ENCODE data around the gene CTXND2.
"Not testable (repeated sequence)": the region's sequence is repeated elsewhere in the genome, so short reads cannot be mapped to it uniquely, and the experiment has no call there.

Gene CTXND2

DNA sequence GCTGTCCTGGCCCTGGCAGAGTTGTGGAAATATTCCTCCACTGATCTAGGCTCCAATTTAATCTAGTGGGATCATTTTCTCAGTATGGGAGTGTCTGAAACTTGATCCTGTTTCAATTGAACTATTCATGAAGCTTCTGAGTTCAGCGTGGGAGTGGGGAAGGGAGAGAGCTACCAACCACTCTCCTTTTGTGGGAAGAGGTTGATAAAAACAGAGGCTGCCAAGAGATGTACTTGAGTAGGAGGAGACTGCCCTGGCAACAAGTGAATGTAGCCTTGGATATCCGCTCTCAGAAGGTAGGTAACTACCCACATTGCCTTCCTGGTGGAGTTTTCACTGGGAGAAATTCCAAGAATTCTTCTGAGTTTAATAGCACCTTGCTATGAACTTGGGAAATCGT, at the start of gene CTXND2:
Gene CTXND2, plus strand, starts transcription at position 119 of the 400 bp plus-strand sequence. CDS start 25,179 bp downstream, outside the sequence.
- no peak for DNase-seq (ENCODE audit: extremely low read depth in 1 of 2, low read depth in 1 of 2)

DNA sequence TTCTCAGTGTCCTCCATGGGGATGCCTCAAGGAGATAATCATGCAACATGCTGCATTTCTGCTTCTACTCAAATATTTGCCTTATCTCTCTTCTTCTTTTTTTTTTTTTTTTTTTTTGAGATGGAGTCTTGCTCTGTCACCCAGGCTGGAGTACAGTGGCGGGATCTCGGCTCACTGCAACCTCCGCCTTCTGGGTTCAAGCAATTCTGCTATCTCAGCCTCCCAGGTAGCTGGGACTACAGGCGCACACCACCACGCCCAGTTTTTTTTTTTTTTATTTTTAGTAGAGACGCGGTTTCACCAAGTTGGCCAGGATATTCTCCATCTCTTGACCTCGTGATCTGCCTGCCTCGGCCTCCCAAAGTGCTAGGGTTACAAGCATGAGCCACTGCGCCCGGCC, 46.1 kb upstream of the CTXND2 start:
- not testable (repeated sequence) for DNase-seq (ENCODE audit: extremely low read depth in 1 of 2, low read depth in 1 of 2)

DNA sequence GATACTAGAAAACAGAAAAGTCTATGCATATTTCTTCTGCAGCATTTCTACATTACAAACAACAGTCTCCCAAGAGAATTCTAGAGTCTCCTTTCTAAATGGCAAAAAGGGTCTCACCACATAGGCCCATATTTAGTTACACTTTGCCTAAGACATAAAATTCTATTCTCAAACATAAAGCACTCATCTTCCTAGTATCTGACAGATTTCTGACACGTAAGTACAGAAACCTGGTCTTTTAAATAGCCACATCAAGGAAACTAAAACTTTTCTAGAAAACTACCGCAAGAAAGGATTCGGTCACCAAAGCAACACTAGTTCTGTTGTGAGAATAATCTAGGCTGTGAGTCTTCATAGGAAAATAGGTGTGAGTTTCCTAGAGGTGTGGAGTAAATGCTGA, 45.3 kb upstream of the CTXND2 start:
- DNase-seq (ENCODE audit: extremely low read depth in 1 of 2, low read depth in 1 of 2) = no peak

DNA sequence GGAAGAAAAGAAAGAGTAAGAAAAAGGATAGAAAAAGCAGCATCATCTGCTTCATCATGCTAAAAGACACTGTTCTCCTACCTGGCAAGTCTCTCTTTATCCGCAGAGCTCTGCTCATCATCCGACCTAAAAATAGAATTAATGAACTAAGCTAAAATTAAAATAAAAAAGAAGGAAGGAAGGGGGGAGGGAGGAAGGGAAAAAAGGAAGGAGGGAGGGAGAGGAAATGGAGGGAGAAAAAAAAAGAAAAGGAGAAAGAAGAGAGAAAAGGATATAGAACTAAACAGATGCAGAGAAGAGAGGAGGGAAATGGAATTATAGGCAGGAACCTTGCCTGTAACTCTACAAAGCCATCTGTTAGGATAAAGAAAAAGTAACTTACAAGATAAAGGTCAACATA, 44.6 kb upstream of the CTXND2 start:
- no peak for DNase-seq (ENCODE audit: extremely low read depth in 1 of 2, low read depth in 1 of 2)

DNA sequence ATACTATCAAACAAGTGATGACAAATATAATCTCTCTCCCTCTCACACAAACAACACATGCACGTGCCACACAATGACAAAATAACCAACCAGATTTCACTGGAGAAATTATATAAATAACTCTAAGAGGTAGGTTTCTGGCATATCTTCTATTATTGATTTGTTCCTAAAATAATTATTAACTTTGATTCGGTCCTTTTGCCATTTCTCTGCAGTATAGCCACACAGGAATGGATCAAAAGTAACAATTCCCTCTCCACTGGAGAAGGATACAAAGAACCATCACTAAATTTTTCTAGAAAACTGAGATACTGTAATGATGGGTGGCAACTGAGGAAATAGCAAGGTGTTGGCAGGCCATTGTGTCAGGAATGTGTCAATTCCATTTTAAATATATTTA, 44.0 kb upstream of the CTXND2 start:
- no peak for DNase-seq (ENCODE audit: extremely low read depth in 1 of 2, low read depth in 1 of 2)

DNA sequence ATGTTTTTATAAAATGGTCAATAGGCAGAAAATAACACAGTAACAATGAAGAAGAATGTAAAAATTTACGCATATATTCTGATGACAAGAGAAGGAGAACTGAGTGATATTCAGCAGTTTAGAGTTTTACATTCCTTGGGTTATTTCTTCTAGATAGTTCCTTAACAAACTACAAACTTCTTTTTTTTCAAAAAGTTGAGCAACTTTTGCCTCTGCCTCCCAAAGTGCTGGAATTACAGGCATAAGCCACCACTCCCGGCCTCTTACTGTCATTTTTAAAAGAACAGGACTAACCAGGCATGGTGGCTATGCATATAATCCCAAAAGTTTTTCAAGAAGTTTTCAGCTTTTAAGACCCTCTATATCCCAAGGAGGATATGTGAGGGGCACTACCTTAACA, 43.5 kb upstream of the CTXND2 start:
- DNase-seq (ENCODE audit: extremely low read depth in 1 of 2, low read depth in 1 of 2) = no peak

DNA sequence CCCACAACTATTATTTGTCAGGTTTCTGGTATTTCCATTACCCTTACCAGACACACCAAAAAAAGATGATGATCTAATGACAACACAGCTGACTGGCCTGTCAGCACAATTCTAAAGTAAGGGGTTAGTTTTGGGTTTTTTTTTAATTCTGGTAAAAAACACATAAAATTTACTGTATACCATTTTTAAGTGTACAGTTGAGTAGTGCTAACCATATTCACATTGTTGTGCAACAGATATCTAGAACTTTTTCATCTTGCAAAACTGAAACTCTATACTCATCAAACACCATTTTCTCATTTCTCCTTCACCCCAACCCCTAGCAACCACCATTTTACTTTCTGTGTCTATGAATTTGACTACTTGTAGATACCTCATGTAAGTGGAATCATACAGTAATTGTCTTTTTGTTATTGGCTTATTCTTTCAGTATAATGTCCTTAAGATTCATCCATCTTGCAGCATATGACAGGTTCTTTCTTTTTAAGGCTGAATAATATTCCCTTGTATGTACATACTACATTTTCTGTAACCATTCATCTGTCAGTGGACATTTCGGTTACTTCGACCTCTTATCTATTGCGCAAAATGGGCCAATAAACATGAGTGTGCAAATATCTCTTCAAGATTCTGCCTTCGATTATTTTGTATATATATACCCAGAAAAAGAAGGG, 40.3 kb upstream of the CTXND2 start:
- no peak for DNase-seq (ENCODE audit: extremely low read depth in 1 of 2, low read depth in 1 of 2)

DNA sequence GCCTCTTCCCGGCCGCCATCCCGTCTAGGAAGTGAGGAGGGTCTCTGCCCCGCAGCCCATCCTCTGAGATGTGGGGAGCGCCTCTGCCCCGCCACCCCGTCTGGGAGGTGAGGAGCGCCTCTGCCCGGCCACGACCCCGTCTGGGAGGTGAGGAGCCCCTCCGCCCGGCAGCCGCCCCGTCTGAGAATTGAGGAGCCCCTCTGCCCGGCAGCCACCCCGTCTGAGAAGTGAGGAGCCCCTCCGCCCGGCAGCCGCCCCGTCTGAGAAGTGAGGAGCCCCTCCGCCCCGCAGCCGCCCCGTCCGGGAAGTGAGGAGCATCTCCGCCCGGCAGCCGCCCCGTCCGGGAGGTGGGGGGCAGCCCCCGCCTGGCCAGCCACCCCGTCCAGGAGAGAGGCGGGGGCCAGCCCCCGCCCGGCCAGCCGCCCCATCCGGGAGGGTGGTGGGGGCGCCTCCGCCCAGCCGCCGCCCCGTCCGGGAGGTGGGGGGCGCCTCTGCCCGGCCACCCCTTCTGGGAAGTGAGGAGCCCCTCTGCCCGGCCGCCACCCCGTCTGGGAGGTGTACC, 36.1 kb upstream of the CTXND2 start:
- not testable (repeated sequence) for DNase-seq (ENCODE audit: extremely low read depth in 1 of 2, low read depth in 1 of 2)

DNA sequence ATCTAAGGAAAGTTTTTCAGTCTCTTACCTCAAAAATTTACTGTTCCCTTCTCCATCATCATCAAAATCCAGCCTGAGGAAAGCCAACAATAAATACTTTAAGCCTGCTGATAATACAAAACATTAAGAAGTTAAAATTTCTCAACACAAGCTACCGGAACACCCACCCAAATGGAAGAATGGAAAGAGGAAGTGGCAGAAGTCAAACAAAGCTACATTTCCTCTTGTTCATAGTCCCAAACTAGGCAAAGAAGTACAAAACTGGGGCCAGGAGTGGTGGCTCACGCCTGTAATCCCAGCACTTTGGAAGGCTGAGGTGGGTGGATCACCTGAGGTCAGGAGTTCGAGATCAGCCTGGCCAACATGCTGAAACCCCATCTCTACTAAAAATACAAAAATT, 34.2 kb upstream of the CTXND2 start:
- DNase-seq (ENCODE audit: extremely low read depth in 1 of 2, low read depth in 1 of 2) = not testable (repeated sequence)

DNA sequence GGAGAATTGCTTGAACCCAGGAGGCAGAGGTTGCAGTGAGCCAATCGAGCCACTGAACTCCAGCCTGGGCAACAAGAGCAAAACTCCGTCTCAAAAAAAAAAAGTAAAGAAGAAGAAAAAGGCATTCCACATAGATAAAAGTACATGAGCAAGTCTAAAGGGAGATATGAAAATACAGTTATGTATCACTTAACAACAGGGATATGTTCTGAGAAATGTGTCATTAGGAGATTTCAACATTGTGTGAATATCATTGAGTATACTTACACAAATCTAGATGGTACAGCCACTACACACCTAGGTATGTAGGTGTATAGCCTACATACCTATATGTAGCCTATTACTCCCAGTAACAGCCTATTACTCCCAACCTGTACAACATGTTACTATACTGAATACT, 23.2 kb upstream of the CTXND2 start:
- DNase-seq (ENCODE audit: extremely low read depth in 1 of 2, low read depth in 1 of 2) = no peak

DNA sequence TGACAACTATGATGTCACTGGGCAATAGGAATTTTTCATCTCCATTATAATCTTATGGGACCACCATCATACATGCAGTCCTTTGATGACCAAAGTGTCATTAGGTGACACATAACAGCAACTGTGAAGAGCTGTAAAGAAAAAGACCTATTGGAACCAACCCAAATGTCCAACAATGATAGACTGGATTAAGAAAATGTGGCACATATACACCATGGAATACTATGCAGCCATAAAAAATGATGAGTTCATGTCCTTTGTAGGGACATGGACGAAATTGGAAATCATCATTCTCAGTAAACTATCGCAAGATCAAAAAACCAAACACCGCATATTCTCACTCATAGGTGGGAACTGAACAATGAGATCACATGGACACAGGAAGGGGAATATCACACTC, 22.7 kb upstream of the CTXND2 start:
- DNase-seq (ENCODE audit: extremely low read depth in 1 of 2, low read depth in 1 of 2) = not testable (repeated sequence)

DNA sequence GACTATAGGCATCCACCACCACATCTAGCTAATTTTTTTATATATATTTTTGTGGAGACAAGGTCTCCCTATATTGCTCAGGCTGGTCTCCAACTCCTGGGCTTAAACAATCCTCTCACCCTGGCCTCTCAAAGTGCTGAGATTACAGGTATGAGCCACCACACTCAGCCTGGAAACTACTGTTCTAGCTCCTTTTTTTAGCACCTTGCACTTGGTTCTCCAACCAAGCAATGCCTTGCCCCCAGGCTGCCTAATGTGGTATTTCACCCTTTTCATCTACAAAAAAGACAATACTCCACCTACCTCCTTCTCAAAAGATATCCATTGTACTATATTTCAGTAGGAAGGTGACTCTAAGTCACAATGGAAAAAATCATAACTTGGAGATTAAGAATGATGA, 17.3 kb upstream of the CTXND2 start:
- DNase-seq (ENCODE audit: extremely low read depth in 1 of 2, low read depth in 1 of 2) = no peak

DNA sequence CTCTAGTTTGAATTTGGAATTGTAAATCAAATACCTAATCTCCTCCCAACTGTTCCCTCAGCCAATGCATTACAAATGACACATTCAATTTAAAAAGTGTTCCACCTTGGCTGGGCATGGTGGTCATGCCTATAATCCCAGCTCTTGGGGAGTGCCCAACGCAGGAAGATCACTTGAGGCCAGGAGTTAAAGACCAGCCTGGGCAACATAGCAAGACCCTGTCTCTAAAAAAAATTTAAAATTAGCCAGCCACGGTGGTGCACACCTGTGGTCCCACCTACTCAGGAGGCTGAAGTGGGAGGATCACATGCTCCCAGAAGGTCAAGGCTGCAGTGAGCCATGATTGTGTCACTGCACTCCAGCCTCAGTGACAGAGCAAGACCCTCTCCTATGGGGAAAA, 14.4 kb upstream of the CTXND2 start:
- DNase-seq (ENCODE audit: extremely low read depth in 1 of 2, low read depth in 1 of 2) = no peak

DNA sequence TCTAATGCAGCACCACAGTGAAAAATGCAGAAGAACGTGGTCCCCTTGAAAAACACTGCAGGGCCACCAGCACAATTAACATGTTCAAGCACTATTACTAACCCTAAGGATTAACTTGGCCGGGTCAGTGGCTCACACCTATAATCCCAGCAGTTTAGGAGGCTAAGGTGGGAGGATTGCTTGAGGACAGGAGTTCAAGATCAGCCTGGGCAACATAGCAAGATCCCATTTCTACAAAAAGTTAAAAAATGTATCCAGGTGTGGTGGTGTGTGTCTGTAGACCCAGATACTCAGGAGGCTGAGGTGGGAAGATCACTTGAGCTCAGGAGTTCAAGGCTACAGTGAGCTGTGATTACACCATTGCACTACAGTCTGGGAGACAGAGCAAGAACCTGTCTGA, 13.4 kb upstream of the CTXND2 start:
- DNase-seq (ENCODE audit: extremely low read depth in 1 of 2, low read depth in 1 of 2) = no peak

DNA sequence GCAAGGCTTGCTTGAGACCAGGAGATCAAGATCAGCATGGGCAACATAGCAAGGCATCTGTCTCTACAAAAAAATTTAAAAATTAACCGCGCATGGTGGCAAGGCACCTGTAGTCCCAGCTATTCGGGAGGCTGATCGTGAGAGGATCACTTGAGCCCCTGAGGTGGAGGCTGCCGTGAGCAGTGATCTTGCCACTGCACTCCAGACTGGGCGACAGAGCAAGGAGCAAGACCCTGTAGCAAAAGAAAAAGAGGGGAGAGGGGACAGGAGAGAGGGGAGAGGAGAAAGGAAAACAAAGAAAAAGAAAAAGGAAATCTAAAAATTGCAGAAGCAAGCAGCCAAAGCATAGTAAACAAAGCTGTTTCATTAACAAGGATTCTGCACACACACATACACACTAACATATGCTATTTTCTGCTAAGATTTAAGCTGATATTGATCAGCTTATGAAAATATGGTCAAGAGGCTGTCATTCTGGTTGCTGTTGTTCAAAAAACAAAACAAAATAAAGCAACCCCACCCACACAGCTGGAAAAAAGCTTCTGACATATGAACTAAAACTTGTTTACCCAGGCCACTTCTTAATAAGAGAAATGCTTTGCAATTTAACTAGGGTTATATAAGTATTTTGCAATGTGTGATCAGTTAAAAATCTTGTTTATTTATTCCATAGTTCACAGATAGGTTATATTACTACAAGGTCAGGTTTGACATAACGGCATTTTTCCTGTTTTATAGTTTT, 12.3 kb upstream of the CTXND2 start:
- no peak for DNase-seq (ENCODE audit: extremely low read depth in 1 of 2, low read depth in 1 of 2)

DNA sequence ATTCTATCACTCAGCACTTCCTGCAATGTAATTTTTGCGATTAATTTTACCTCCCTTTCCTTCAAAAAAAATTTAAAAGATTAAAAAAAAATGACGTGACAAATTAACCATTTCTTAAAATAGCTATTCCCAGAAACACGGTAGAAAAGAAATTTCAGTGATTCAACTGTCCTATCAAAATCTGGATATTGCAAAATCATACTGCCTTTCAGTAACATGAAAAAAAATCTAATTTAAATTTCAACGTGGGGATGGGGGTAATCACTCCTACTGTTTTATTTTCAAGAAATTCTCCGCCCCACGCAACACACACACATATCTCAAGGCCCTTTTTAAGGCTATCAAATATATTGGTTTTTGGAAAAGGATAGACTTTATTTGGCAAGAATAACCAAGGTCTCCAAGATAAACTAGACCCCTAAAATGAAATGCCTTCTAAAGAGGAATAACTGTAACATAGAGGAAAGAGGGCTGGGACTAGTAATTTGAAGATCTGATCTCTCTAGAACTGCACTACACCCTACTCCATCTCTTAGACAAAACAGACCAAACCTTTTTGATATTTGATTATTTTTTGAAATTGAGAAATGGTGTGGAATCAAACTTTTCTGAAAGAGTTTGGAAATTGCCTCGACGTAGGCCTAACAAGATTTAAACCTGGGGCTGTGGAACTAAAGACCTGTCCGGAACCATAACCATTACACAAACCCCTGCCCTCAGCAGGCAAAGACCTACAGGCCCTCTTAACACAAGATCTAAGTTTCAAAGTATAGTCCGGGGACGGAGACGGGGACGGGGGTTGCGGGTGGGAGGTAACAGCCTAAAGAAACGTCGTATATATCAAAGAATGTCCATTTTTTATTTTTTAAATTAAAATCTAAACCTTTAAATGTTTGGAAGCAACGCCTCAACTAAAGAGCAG, 11.5 kb upstream of the CTXND2 start:
- DNase-seq (ENCODE audit: extremely low read depth in 1 of 2, low read depth in 1 of 2) = no peak

DNA sequence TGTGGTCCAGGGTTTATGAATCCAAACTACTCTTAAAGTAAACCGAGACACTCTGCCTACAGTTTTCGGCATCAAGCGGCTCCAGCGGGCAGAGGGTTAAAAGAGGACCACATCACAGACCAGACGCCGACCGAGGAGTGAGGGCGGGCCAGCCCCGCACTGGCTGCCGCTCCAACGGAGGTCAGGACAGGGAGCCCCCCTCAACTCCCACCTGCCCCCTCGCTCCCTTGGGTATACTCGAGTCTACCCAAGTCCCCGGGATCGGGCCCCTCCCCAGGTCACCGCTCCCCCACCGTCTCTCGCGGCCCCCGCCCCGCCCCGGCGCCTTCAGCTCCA, 10.8 kb upstream of the CTXND2 start:
- DNase-seq (ENCODE audit: extremely low read depth in 1 of 2, low read depth in 1 of 2) = no peak

DNA sequence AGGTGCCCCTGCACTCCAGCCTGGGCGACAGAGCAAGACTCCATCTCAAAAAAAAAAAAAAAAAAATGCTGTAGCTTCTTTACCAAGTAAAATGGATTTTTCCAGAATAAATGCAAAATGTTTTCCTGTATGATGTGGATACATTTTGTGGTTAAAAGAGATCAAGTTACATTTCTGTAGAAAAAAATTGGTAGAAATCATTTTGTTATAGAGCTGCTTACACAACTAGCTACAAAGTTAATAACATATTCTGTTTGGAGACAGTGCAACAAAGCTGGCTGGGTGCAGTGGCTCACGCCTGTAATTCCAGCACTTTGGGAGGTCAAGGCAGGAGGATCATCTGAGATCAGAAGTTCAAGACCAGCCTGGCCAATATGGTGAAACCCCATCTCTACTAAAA, 8.0 kb upstream of the CTXND2 start:
- DNase-seq (ENCODE audit: extremely low read depth in 1 of 2, low read depth in 1 of 2) = not testable (repeated sequence)

DNA sequence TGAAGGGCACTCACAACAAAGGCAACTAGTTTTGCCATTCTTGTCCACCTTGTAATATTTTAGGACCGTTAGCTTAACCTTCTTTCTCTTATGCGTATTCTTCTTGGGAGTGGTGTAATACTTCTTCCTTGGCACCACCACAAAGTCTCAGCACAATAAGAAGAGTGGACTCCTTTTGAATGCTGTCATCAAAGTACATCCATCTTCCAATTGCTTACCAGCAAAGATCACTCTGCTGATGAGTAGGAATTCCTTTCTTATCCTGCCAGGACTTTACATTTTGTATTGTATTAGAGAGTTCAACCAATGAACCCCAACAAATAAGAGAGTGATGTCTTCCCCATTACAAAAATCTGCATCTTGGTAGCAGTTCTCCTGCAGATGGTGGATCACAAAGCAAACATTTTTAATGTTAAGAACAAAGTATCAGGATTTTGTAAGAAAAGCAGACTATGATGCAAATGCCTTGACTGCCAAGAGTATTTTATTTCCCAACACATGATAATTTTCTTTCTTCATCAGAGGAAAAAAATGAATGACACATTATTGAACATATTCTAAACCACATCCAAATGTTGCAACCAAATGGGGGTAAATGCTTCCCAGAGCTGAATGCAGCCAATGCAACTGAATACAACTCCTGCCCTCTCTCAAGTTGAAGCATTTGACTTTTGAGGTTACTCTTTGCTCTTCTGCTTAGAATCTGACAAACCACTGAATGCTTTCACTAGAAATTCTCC, 5.4 kb upstream of the CTXND2 start:
- no peak for DNase-seq (ENCODE audit: extremely low read depth in 1 of 2, low read depth in 1 of 2)

DNA sequence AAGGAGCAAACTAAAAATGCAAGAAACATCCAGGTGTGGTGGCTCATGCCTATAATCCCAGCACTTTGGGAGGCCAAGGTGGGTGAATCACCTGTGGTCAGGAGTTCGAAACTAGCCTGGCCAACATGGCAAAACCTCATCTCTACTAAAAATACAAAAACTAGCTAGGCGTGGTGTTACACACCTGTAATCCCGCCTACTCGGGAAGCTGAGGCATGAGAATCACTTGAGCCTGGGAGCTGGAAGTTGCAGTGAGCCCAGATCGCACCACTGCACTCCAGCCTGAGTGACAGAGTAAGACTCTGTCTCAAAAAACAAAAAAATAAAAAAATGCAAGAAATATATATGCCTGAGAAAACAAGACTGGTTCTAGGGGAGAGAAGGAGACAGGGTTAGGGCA, 3.8 kb upstream of the CTXND2 start:
- DNase-seq (ENCODE audit: extremely low read depth in 1 of 2, low read depth in 1 of 2) = not testable (repeated sequence)

DNA sequence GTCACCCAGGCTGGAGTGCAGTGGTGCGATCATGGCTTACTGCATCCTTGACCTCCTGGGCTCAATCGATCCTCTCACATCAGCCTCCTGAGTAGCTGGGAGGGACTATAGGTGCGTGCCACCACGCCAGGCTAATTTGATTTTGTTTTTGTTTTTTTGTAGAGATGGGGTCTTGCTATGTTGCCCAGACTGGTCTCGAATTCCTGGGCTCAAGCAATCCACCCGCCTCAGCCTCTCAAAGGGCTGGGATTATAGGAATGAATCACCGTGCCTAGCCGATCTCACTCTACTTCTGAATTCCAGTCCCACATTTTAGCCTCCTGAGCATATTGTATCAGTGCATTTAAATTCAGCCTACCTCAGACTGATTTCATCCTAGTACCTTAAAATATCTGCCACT, 1.8 kb downstream of the CTXND2 start:
- DNase-seq (ENCODE audit: extremely low read depth in 1 of 2, low read depth in 1 of 2) = no peak
